GM12874 (cell line): ENCODE measurements around the gene ASB9.

ENCODE experiments used
- CTCF ChIP-seq: IDR thresholded peaks from 2 replicates; pipeline ENCODE4 v1.5.1; 2011; ENCODE audit warnings: low read depth, mild to moderate bottlenecking, control low read depth, low read length, moderate library complexity; ENCODE audit not compliant: insufficient read depth

The ASB9 gene

GRCh38 chrX:15271757-15272156 is 1.9 kb upstream of the ASB9 start:
- TF ChIP-seq CTCF: no peak

GRCh38 chrX:15269120-15269519 is 763 bp downstream of the ASB9 start:
- no peak for TF ChIP-seq CTCF

GRCh38 chrX:15254852-15255251 is 15.0 kb downstream of the ASB9 start:
- no peak for TF ChIP-seq CTCF

- no peak for TF ChIP-seq CTCF
Measured at GRCh38 chrX:15245896-15246295, 24.0 kb downstream of the ASB9 start.

- TF ChIP-seq CTCF: no peak
Measured at GRCh38 chrX:15244421-15244820, 25.5 kb downstream of the ASB9 start.

GRCh38 chrX:15242899-15243555 is 26.9 kb downstream of the ASB9 start:
- no peak for TF ChIP-seq CTCF

- TF ChIP-seq CTCF: no peak
Measured at GRCh38 chrX:15241301-15241700, 28.6 kb downstream of the ASB9 start.

GRCh38 chrX:15240414-15240813 is 29.5 kb downstream of the ASB9 start:
- no peak for TF ChIP-seq CTCF
